Upper lobe of left lung (tissue), 4 donors: ENCODE data around the gene RASGRF2.

ENCODE experiments used
- EP300 ChIP-seq, 4 donors: sonication (generic); formaldehyde crosslinking; IDR thresholded peaks; one replicate each; pipeline ENCODE4 v1.5.1; 2017; ENCODE audit warnings: antibody characterized with exemption in 4 of 4, control low read depth in 2 of 4
- POLR2A ChIP-seq, 4 donors: fragments of 450-650 bp; IDR thresholded peaks; one replicate each; pipeline ENCODE4 v1.5.1; 2016 to 2017; ENCODE audit warnings: antibody characterized with exemption in 4 of 4, mild to moderate bottlenecking in 2 of 4
- POLR2AphosphoS5 ChIP-seq, 2 donors: sonication (generic); formaldehyde crosslinking; IDR thresholded peaks; one replicate each; pipeline ENCODE4 v1.5.1; 2017; ENCODE audit warnings: antibody characterized with exemption in 2 of 2
- TF ChIP-seq, protein P1 (sequence below), 6 experiments: fragments of 450-650 bp in 4 of 6; fragments of 200-600 bp in 2 of 6; sonication (generic) in 2 of 6; IDR thresholded peaks; one replicate each; pipeline ENCODE4 v1.5.1; 2016 to 2019; ENCODE audit warnings: antibody characterized with exemption in 6 of 6

DNA sequence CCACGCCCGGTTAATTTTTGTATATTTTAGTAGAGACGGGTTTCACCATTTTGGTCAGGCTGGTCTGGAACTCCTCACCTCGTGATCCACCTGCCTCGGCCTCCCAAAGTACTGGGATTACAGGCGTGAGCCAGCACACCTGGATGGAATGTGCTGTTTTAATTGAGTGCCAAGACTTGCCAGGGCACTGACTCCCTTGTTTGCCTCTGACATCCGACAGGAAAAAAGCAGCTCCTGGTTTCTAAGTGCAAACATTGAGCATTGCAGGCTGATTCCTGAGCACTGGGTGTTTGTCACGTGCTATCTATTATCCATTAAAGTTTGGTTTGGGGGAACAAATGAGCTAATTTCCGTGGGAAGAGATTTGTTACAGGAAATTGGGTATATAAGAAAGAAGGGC, 202.3 kb downstream of the RASGRF2 start:
- TF ChIP-seq, protein P1, sequence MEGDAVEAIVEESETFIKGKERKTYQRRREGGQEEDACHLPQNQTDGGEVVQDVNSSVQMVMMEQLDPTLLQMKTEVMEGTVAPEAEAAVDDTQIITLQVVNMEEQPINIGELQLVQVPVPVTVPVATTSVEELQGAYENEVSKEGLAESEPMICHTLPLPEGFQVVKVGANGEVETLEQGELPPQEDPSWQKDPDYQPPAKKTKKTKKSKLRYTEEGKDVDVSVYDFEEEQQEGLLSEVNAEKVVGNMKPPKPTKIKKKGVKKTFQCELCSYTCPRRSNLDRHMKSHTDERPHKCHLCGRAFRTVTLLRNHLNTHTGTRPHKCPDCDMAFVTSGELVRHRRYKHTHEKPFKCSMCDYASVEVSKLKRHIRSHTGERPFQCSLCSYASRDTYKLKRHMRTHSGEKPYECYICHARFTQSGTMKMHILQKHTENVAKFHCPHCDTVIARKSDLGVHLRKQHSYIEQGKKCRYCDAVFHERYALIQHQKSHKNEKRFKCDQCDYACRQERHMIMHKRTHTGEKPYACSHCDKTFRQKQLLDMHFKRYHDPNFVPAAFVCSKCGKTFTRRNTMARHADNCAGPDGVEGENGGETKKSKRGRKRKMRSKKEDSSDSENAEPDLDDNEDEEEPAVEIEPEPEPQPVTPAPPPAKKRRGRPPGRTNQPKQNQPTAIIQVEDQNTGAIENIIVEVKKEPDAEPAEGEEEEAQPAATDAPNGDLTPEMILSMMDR (IDR thresholded peaks at IDR 0.05) = no peak
- TF ChIP-seq POLR2A (IDR thresholded peaks at IDR 0.05) (no peak), POLR2AphosphoS5 (IDR thresholded peaks at IDR 0.05) (no peak), EP300 (IDR thresholded peaks at IDR 0.05) (no peak)
